K562 (cell line): ENCODE data around the gene CCDC85B. TPM values are rescaled to one million over a fixed set of nuclear protein-coding genes. Genes with fewer than 3 reads are reported as not detected.

Experiments used
- ATAC-seq: fragments of 200-7000 bp; cut with Tn5 transposase; 3 replicates; pipeline ENCODE4 v1.9.1; 2020; ENCODE audit warnings: moderate library complexity
- BruUV-seq: library from RNA; stranded (reverse); fragments of 400-500 nt; replicated peaks from 2 replicates; lab custom pipeline; 2021; lab: Mats Ljungman, UMichigan
- CTCF ChIA-PET: fragments of 300-600 bp; formaldehyde crosslinking; extraction: SDS; loops from one replicate; lab custom pipeline; 2021; ENCODE audit warnings: low intra/inter-chr PET ratio; lab: Yijun Ruan, JAX
- POLR2A ChIA-PET: fragments of 300-600, 350-650 bp; sonication (Branson Sonifier 250); formaldehyde crosslinking; extraction: SDS; loops from one replicate; lab custom pipeline; 2021; ENCODE audit warnings: antibody characterized with exemption, inconsistent platforms; lab: Yijun Ruan, JAX
- DNase-seq, 4 experiments: peaks; one replicate each; pipeline versions ENCODE4 v3.0.0 to v3.0.0-alpha.2; 2011 to 2018; ENCODE audit warnings: low spot score in 3 of 4, mixed read lengths in 3 of 4; ENCODE audit errors: extremely low read depth in 1 of 4
- FAIRE-seq: peaks from 2 replicates; lab custom pipeline; 2011; peaks lifted over from hg19 to GRCh38; lab: Jason Lieb, UNC
- H2AFZ ChIP-seq: 2 replicates; pipeline ENCODE4 v1.6.0; 2011; ENCODE audit warnings: low read depth, low read length, control low read depth, inconsistent platforms
- H3K27ac ChIP-seq: fragments of 200-600 bp; 3 replicates; pipeline ENCODE4 v1.8.0; 2011; ENCODE audit warnings: low read depth, mild to moderate bottlenecking, control low read depth, inconsistent platforms, low read length, moderate library complexity, mixed read lengths; ENCODE audit errors: extremely low read depth
- H3K27me3 ChIP-seq, 2 experiments: fragments of 300-600 bp in 1 of 2; 2 replicates in 1 of 2; 3 replicates in 1 of 2; pipeline versions ENCODE4 v1.6.0 to v1.8.0; 2011; ENCODE audit warnings: inconsistent platforms in 2 of 2, low read length in 2 of 2, mild to moderate bottlenecking in 1 of 2, mixed read lengths in 1 of 2, moderate library complexity in 1 of 2; ENCODE audit not compliant: control insufficient read depth in 2 of 2, insufficient read depth in 2 of 2
- H3K36me3 ChIP-seq: fragments of 300-600 bp; 3 replicates; pipeline ENCODE4 v1.8.0; 2011; ENCODE audit warnings: mild to moderate bottlenecking, low read length, inconsistent platforms; ENCODE audit not compliant: control insufficient read depth, insufficient read depth
- H3K4me1 ChIP-seq, 2 experiments: fragments of 200-600 bp in 1 of 2; replicated peaks in 1 of 2; 2 replicates in 1 of 2; 3 replicates in 1 of 2; pipeline versions ENCODE4 v1.5.1 to v1.8.0; 2011; ENCODE audit warnings: inconsistent platforms in 2 of 2, low read length in 2 of 2, mild to moderate bottlenecking in 1 of 2, mixed read lengths in 1 of 2, moderate library complexity in 1 of 2; ENCODE audit not compliant: control insufficient read depth in 2 of 2, insufficient read depth in 2 of 2
- H3K4me2 ChIP-seq: 2 replicates; pipeline ENCODE4 v1.6.1; 2011; ENCODE audit warnings: low read length, control low read depth, inconsistent platforms, mixed read lengths; ENCODE audit not compliant: insufficient read depth
- H3K4me3 ChIP-seq: fragments of 200-600 bp; sonication (generic), shearing (Covaris generic); 2 replicates; pipeline ENCODE4 v1.5.1; 2016; ENCODE audit warnings: control low read depth, inconsistent platforms
- H3K79me2 ChIP-seq: fragments of 200-600 bp; 3 replicates; pipeline ENCODE4 v1.8.0; 2011; ENCODE audit warnings: low read length, inconsistent platforms; ENCODE audit not compliant: control insufficient read depth, insufficient read depth
- H3K9ac ChIP-seq, 2 experiments: 2 replicates each; pipeline versions ENCODE4 v1.6.0 to v1.6.1; 2011; ENCODE audit warnings: low read depth in 2 of 2, low read length in 2 of 2, control low read depth in 1 of 2, inconsistent platforms in 1 of 2, mild to moderate bottlenecking in 1 of 2, mixed read lengths in 1 of 2; ENCODE audit not compliant: insufficient read depth in 1 of 2
- H3K9me1 ChIP-seq: one replicate; pipeline ENCODE4 v1.6.0; 2011; ENCODE audit warnings: inconsistent platforms, mild to moderate bottlenecking, low read length, moderate library complexity; ENCODE audit not compliant: control insufficient read depth, insufficient read depth
- H3K9me3 ChIP-seq: replicated peaks from 2 replicates; pipeline ENCODE4 v1.5.1; 2011; ENCODE audit warnings: low read depth, low read length, inconsistent platforms; ENCODE audit not compliant: control insufficient read depth, insufficient read depth
- H4K20me1 ChIP-seq: replicated peaks from 2 replicates; pipeline ENCODE4 v1.6.1; 2011; ENCODE audit warnings: low read length, inconsistent platforms, mixed read lengths; ENCODE audit not compliant: control insufficient read depth, insufficient read depth
- BRD4 ChIP-seq: fragments of 200-600 bp; sonication (generic); IDR thresholded peaks from 2 replicates; pipeline ENCODE4 v1.6.1; 2017; ENCODE audit warnings: inconsistent platforms
- CEBPB ChIP-seq: fragments of 450-650 bp; IDR thresholded peaks from 2 replicates; pipeline ENCODE4 v1.6.1; 2016; ENCODE audit warnings: missing genetic modification characterization, missing compliant biosample characterization
- CHD1 ChIP-seq: fragments of 200-600 bp; sonication (generic); IDR thresholded peaks from one replicate; pipeline ENCODE4 v1.6.1; 2012; ENCODE audit warnings: mild to moderate bottlenecking, moderate library complexity, low read length, inconsistent platforms
- ELF1 ChIP-seq: fragments of 200-800 bp; sonication (Bioruptor generic); IDR thresholded peaks from 2 replicates; pipeline ENCODE4 v1.6.1; 2016; ENCODE audit warnings: missing genetic modification characterization, missing compliant biosample characterization
- ELF2 ChIP-seq: fragments of 250-450 bp; sonication (Bioruptor Pico); IDR thresholded peaks from 2 replicates; pipeline ENCODE4 v1.5.0; 2021; ENCODE audit warnings: mild to moderate bottlenecking
- ILF3 ChIP-seq: fragments of 450-650 bp; IDR thresholded peaks from 2 replicates; pipeline ENCODE4 v1.6.1; 2018; ENCODE audit warnings: antibody characterized with exemption, mild to moderate bottlenecking, moderate library complexity, borderline replicate concordance
- MCM2 ChIP-seq: fragments of 450-650 bp; IDR thresholded peaks from 2 replicates; pipeline ENCODE4 v1.6.1; 2017; ENCODE audit warnings: low read depth, mild to moderate bottlenecking
- PHB ChIP-seq: fragments of 250-450 bp; sonication (Bioruptor Pico); IDR thresholded peaks from 2 replicates; pipeline ENCODE4 v1.5.0; 2021
- POU5F1 ChIP-seq: fragments of 150-350 bp; IDR thresholded peaks from 2 replicates; pipeline ENCODE4 v1.6.1; 2014; ENCODE audit warnings: borderline replicate concordance, low read length, low read depth, mild to moderate bottlenecking; ENCODE audit not compliant: partially characterized antibody
- PPARD ChIP-seq: fragments of 250-450 bp; sonication (Bioruptor Pico); IDR thresholded peaks from 2 replicates; pipeline ENCODE4 v1.8.0; 2022; ENCODE audit warnings: inconsistent platforms, mild to moderate bottlenecking, moderate library complexity
- RB1 ChIP-seq: fragments of 450-650 bp; IDR thresholded peaks from 2 replicates; pipeline ENCODE4 v1.6.1; 2017; ENCODE audit warnings: low read depth, mild to moderate bottlenecking
- SP2 ChIP-seq: IDR thresholded peaks from 2 replicates; pipeline ENCODE4 v1.6.1; 2011; ENCODE audit warnings: mild to moderate bottlenecking, low read depth, low read length, moderate library complexity; ENCODE audit not compliant: poor library complexity, severe bottlenecking; ENCODE audit errors: extremely low read depth
- TEAD1 ChIP-seq, 2 experiments: fragments of 450-650 bp in 1 of 2; sonication (generic) in 1 of 2; formaldehyde crosslinking; IDR thresholded peaks; 2 replicates each; pipeline versions ENCODE4 v1.4.0 to v1.8.0; 2020 to 2022; ENCODE audit warnings: mild to moderate bottlenecking in 2 of 2, missing genetic modification reagents in 1 of 2
- XRCC3 ChIP-seq: fragments of 450-650 bp; IDR thresholded peaks from 2 replicates; pipeline ENCODE4 v1.6.1; 2017; ENCODE audit warnings: mild to moderate bottlenecking, moderate library complexity
- WGBS: fragments of 100-300 bp; shearing (Covaris generic); methylation state at CpG from one replicate; pipeline ENCODE4 v1.1.6; 2016; ENCODE audit warnings: low coverage, mixed read lengths; ENCODE audit not compliant: insufficient coverage; ENCODE audit errors: missing lambda C conversion rate; 5-methylcytosine and 5-hydroxymethylcytosine counted together
- in situ Hi-C: fragments of 300-500 bp; cut with MboI; formaldehyde crosslinking; loops from 4 replicates; pipeline ENCODE4 v1.15.0; 2018; ENCODE audit warnings: inconsistent platforms, mixed read lengths
- intact Hi-C: fragments of 100-400 bp; cut with micrococcal nuclease; formaldehyde crosslinking; loops from 2 replicates; pipeline ENCODE4 v1.14.2; 2022
- polyA plus RNA-seq, 8 experiments: library from polyadenylated mRNA; depleted of rRNA in 4 of 8; stranded (reverse) in 5 of 8; unstranded in 3 of 8; fragments of >200 nt; fragmentation: Nextera tagmentation in 2 of 8; fragmentation: Illumina TruSeq in 1 of 8; extraction: Ambion mirVana in 2 of 8; extraction: Trizol in 1 of 8; gene quantifications; 2 replicates each; pipeline versions ENCODE4 v1.2.1 to v1.2.3, GENCODE V29; 2011 to 2014; ENCODE audit warnings: inconsistent platforms in 1 of 8, missing spikeins in 1 of 8
- total RNA-seq, 7 experiments: library from RNA; depleted of rRNA in 6 of 7; stranded (reverse); fragments of >200 nt in 6 of 7; fragmentation: Illumina TruSeq in 2 of 7; extraction: Trizol in 2 of 7; gene quantifications; 2 replicates each; pipeline versions ENCODE4 v1.2.1 to v1.2.3, GENCODE V29; 2011 to 2021; ENCODE audit warnings: low replicate concordance in 1 of 7
- TF ChIP-seq, protein P1 (sequence below): fragments of 250-450 bp; sonication (Bioruptor Pico); IDR thresholded peaks from 2 replicates; pipeline ENCODE4 v1.5.0; 2020; ENCODE audit warnings: mild to moderate bottlenecking
- TF ChIP-seq, protein P2 (sequence below): fragments of 250-450 bp; sonication (Bioruptor Pico); IDR thresholded peaks from 2 replicates; pipeline ENCODE4 v1.5.0; 2021
- TF ChIP-seq, protein P3 (sequence below): fragments of 250-450 bp; sonication (Bioruptor Pico); IDR thresholded peaks from 2 replicates; pipeline ENCODE4 v1.8.0; 2022; ENCODE audit warnings: inconsistent platforms, mild to moderate bottlenecking, moderate library complexity, borderline replicate concordance
- TF ChIP-seq, protein P4 (sequence below): fragments of 450-650 bp; IDR thresholded peaks from 2 replicates; pipeline ENCODE4 v1.6.1; 2016; ENCODE audit warnings: borderline replicate concordance

Gene CCDC85B
- total and polyA plus RNA-seq, 9 of the 15 experiments (the other 6 are each of a cell fraction or from before 2014, with no cell fraction given): 0.14 to 138 (median 6.2) TPM

DNA sequence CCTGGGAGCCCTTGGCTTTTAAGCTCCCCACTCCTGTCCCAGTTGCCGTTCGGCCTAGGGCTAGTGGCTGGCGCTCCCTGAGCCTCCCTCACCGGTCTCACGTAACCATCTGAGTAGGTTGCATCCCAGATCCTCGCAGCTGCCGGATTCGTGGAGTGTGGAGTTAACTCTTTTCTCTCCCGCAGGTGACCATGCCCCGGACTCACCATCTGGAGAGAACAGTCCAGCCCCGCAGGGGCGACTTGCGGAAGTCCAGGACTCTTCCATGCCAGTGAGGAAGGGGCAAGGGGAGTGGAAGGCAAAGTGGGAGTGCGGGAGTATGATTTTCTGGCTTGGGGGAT, 29.3 kb upstream of the CCDC85B start:
- no peaks in the 10 kb centered on the region; a peak in 1 of 5 replicates for H3K27me3 ChIP-seq
- BruUV-seq: no TSS peak
- intact Hi-C loops: no loop called here

More for the DNA sequence above, 29.3 kb upstream of the CCDC85B start:
- ChIA-PET CTCF (no interaction called here), POLR2A (interaction anchor here (0.7 to 5.6 kb wide), 12 partner anchors 8 to 788 kb away, joined by 3 to 151 read pairs (median 4); partner anchors contain the start of genes CCDC85B, FIBP and MALAT1)
- Histone ChIP-seq H3K36me3 (peaks cover 57% of the 10 kb centered on the region), H3K79me2 (peaks cover 45% of the 10 kb centered on the region), H2AFZ (peak overlapping the region; percentile 32), H3K4me1 (peaks cover 13 to 76% of the 10 kb centered on the region in 2 experiments), H3K27ac (peak overlapping the region; percentile 96), H3K9me3 (no peaks in the 10 kb centered on the region), H3K9me1 (peaks cover 3% of the 10 kb centered on the region), H3K4me3 (peak overlapping the region; percentile 95), H3K4me2 (peak overlapping the region; percentile 95), H4K20me1 (peaks cover 13% of the 10 kb centered on the region), H3K9ac (peak overlapping the region; percentile 99 to 100)
- FAIRE-seq: no peak
- ATAC-seq: no peak
- TF ChIP-seq, protein P1, sequence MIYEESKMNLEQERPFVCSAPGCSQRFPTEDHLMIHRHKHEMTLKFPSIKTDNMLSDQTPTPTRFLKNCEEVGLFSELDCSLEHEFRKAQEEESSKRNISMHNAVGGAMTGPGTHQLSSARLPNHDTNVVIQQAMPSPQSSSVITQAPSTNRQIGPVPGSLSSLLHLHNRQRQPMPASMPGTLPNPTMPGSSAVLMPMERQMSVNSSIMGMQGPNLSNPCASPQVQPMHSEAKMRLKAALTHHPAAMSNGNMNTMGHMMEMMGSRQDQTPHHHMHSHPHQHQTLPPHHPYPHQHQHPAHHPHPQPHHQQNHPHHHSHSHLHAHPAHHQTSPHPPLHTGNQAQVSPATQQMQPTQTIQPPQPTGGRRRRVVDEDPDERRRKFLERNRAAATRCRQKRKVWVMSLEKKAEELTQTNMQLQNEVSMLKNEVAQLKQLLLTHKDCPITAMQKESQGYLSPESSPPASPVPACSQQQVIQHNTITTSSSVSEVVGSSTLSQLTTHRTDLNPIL (CRISPR knock-in tag): no peak
- TF ChIP-seq POU5F1: no peak
- no peak for TF ChIP-seq ELF2 (CRISPR knock-in tag)
- no peak for TF ChIP-seq PPARD (CRISPR knock-in tag)
- no peak for TF ChIP-seq ELF1 (tag)
- TF ChIP-seq BRD4: peak; percentile 9; the same call in 1 of the 2 replicates
- TF ChIP-seq PHB: no peak
- no peak for TF ChIP-seq SP2
- TF ChIP-seq CHD1: peak; percentile 61
- TF ChIP-seq, protein P2, sequence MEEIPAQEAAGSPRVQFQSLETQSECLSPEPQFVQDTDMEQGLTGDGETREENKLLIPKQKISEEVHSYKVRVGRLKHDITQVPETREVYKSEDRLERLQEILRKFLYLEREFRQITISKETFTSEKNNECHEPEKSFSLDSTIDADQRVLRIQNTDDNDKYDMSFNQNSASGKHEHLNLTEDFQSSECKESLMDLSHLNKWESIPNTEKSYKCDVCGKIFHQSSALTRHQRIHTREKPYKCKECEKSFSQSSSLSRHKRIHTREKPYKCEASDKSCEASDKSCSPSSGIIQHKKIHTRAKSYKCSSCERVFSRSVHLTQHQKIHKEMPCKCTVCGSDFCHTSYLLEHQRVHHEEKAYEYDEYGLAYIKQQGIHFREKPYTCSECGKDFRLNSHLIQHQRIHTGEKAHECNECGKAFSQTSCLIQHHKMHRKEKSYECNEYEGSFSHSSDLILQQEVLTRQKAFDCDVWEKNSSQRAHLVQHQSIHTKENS (CRISPR knock-in tag): no peak
- no peak for TF ChIP-seq XRCC3
- no peak for TF ChIP-seq TEAD1 (CRISPR knock-in tag; IDR thresholded peaks at IDR 0.05)
- TF ChIP-seq, protein P3, sequence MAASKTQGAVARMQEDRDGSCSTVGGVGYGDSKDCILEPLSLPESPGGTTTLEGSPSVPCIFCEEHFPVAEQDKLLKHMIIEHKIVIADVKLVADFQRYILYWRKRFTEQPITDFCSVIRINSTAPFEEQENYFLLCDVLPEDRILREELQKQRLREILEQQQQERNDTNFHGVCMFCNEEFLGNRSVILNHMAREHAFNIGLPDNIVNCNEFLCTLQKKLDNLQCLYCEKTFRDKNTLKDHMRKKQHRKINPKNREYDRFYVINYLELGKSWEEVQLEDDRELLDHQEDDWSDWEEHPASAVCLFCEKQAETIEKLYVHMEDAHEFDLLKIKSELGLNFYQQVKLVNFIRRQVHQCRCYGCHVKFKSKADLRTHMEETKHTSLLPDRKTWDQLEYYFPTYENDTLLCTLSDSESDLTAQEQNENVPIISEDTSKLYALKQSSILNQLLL: no peak
- no peak for TF ChIP-seq ILF3
- TF ChIP-seq, protein P4, sequence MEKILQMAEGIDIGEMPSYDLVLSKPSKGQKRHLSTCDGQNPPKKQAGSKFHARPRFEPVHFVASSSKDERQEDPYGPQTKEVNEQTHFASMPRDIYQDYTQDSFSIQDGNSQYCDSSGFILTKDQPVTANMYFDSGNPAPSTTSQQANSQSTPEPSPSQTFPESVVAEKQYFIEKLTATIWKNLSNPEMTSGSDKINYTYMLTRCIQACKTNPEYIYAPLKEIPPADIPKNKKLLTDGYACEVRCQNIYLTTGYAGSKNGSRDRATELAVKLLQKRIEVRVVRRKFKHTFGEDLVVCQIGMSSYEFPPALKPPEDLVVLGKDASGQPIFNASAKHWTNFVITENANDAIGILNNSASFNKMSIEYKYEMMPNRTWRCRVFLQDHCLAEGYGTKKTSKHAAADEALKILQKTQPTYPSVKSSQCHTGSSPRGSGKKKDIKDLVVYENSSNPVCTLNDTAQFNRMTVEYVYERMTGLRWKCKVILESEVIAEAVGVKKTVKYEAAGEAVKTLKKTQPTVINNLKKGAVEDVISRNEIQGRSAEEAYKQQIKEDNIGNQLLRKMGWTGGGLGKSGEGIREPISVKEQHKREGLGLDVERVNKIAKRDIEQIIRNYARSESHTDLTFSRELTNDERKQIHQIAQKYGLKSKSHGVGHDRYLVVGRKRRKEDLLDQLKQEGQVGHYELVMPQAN: 0 out of 2 replicates have a peak, but pooled peaks have one; percentile 11
- no peak for TF ChIP-seq CEBPB (tag)
- TF ChIP-seq MCM2: no peak
- peak; percentile 12; the same call in 1 of the 2 replicates for TF ChIP-seq RB1
- peak in 1 of 4 experiments; percentile 29 for DNase-seq
- 2% methylated on average over 14 of the region's 14 CpGs for WGBS
- in situ Hi-C loops: no loop called here
